Lower leg skin (tissue), 3 donors: ENCODE measurements around the gene WDHD1.

Experiments
- CTCF ChIP-seq, 3 donors: fragments of 450-650 bp; IDR thresholded peaks; one replicate each; pipeline ENCODE4 v1.5.1; 2016; ENCODE audit warnings: antibody characterized with exemption in 3 of 3, mild to moderate bottlenecking in 3 of 3, moderate library complexity in 2 of 3
- POLR2A ChIP-seq, 2 donors: fragments of 450-650 bp; IDR thresholded peaks; one replicate each; pipeline ENCODE4 v1.6.1; 2016 to 2017; ENCODE audit warnings: antibody characterized with exemption in 2 of 2, mild to moderate bottlenecking in 1 of 2, moderate library complexity in 1 of 2

DNA sequence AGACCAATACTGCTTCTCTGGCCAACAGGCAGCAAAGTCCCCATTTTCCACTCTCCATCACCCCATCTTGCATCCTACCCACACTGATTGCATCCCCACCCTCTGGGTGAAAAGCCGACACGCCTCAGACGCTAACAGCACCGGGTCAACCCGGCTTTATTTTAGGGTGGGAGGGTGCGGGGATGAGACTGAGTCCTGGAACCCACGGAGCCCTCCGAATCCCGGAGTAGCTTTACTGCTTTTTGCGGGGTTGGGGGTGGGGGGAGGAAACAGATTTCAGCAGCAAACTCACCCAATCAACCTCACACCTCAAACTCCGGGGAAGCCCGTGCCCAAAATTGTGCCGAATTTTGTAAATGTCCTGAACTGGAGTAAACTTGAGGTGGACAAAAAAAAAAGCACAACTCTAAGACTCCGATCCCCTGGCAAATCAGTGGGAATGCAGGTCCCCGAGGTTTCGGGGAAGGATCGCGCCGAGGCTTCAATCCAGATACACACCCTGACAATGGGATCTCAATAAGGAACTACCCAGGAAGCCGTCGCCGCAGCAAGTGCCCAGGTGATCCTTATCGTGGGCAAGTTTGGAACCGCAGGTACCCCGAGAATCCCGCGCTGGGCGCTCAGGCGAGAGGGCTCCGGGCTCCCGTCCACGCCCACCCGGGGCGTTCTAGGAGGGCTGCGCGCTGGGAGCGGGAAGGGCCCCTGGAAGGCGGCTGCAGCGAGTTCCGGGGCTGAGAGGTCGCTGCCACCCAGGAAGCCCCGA, 125.3 kb downstream of the WDHD1 start:
- no peak for TF ChIP-seq CTCF (IDR thresholded peaks at IDR 0.05)
- TF ChIP-seq POLR2A (IDR thresholded peaks at IDR 0.05), result no peak
